NB4 (cell line): ENCODE data around the gene ZSWIM8.

Source experiments
- DNase-seq: peaks from one replicate; pipeline ENCODE4 v3.0.0; 2010; ENCODE audit warnings: low read depth
- H3K4me3 ChIP-seq: one replicate; pipeline ENCODE4 v1.5.1; 2011; ENCODE audit warnings: mild to moderate bottlenecking, low read depth, low read length, moderate library complexity
- CTCF ChIP-seq: IDR thresholded peaks from one replicate; pipeline ENCODE4 v1.5.1; 2012; ENCODE audit warnings: low read depth, low read length
- MAX ChIP-seq: IDR thresholded peaks from 2 replicates; pipeline ENCODE4 v1.6.1; 2011; ENCODE audit warnings: low read depth, low read length
- MYC ChIP-seq: IDR thresholded peaks from 2 replicates; pipeline ENCODE4 v1.6.1; 2011; ENCODE audit warnings: low read depth, low read length
- POLR2A ChIP-seq: IDR thresholded peaks from 2 replicates; pipeline ENCODE4 v1.6.1; 2011; ENCODE audit warnings: mild to moderate bottlenecking; ENCODE audit not compliant: insufficient read length; ENCODE audit errors: extremely low read depth

ZSWIM8 gene

GRCh38 chr10:73798927-73799560, 13.6 kb downstream of the ZSWIM8 start:
- H3K4me3 ChIP-seq: no peak overlapping the region
- no peak for TF ChIP-seq MAX
- TF ChIP-seq MYC: no peak
- no peak for TF ChIP-seq POLR2A
- TF ChIP-seq CTCF: no peak
- no peak for DNase-seq

- DNase-seq: no peak
- TF ChIP-seq POLR2A: no peak
- no peak for TF ChIP-seq MAX
- no peak for TF ChIP-seq MYC
- no peak for TF ChIP-seq CTCF
- no peak overlapping the region for H3K4me3 ChIP-seq
Measured at GRCh38 chr10:73799899-73800559, 14.6 kb downstream of the ZSWIM8 start.

- TF ChIP-seq MYC: no peak
- TF ChIP-seq POLR2A: no peak
- no peak for TF ChIP-seq CTCF
- TF ChIP-seq MAX: no peak
- no peak overlapping the region for H3K4me3 ChIP-seq
- DNase-seq: no peak
Measured at GRCh38 chr10:73800560-73801252, 15.3 kb downstream of the ZSWIM8 start.

- H3K4me3 ChIP-seq: no peak overlapping the region
- no peak for DNase-seq
Measured at GRCh38 chr10:73801253-73801590, 15.8 kb downstream of the ZSWIM8 start.

More at GRCh38 chr10:73801253-73801590, 15.8 kb downstream of the ZSWIM8 start:
- TF ChIP-seq MAX (no peak), MYC (no peak), POLR2A (no peak), CTCF (no peak)
